HG02943 (cell line): ENCODE results near the gene C17orf78.
"Not testable (repeated sequence)": the region's sequence is repeated elsewhere in the genome, so short reads cannot be mapped to it uniquely, and the experiment has no call there.

Experiments used
- ATAC-seq: cut with Tn5 transposase; IDR thresholded peaks from one replicate; pipeline ENCODE4 v1.9.1; 2021; ENCODE audit warnings: mild to moderate bottlenecking, low read depth, moderate library complexity; ENCODE audit not compliant: unreplicated experiment

The C17orf78 gene

DNA sequence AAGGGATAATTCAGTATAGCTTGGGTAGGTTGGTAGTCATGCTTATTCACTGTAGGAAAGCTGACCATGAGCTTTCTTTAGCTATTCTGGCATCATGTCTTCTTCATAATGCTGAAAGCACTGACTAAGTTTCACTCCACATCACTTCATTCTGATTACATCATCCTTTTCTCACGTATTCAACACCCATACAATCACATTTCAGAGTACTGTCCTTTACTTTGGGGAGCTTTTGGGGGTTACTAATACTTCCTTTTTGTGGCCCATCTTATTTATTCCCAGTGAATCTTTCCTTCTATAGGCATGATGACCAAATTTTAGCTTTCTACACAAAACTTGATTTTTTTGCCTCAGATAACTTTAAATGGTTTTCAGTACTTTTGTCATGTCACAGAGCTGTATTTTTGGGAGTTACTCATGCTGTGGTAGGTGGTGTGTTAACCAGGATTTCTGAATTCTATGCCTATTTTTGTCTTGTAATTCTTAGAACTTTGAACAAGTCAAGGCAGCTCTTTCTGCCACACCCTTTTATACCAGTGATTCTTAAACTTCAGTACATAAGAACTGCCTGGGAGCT is 54.4 kb downstream of the C17orf78 start:
- ATAC-seq = no peak

DNA sequence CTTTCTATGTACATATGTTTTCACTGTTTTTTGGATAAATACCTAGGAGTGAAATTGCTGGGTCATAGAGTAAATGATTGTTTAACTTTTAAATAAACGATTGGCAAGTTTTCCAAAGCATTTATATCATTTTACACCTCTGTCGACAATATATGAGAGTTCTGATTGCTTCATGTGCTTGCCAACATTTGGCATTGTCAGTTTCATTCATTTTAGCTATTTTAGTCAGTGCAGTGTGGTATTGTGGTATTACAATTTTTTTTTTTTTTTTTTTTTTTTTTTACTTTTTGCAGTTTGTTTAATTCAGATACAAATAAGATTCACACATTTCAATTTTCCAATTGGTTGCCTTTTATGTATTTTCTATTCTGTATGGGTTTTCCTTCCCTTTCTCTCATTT is 56.9 kb downstream of the C17orf78 start:
- no peak for ATAC-seq

DNA sequence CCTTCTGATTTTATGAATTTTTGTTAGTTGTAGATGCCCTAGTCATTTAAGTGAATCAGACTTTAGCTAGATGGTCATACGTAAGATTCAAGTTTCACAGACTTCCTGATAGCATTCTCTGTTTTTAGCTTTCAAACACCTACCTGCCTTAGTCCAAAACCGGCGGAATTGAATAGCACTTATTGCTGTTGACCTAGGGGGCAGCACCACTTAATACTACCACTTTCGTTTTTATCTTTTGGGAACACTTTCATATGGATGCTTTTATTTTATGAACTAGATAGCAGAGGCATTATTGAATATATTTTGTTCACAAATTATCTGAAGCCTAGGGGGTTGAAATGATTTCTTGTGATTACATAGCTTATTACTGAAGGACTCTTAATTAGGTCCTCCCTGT is 62.4 kb downstream of the C17orf78 start:
- no peak for ATAC-seq

- no peak for ATAC-seq
Measured at GRCh38 chr17:37440424-37440823, 64.6 kb downstream of the C17orf78 start.

DNA sequence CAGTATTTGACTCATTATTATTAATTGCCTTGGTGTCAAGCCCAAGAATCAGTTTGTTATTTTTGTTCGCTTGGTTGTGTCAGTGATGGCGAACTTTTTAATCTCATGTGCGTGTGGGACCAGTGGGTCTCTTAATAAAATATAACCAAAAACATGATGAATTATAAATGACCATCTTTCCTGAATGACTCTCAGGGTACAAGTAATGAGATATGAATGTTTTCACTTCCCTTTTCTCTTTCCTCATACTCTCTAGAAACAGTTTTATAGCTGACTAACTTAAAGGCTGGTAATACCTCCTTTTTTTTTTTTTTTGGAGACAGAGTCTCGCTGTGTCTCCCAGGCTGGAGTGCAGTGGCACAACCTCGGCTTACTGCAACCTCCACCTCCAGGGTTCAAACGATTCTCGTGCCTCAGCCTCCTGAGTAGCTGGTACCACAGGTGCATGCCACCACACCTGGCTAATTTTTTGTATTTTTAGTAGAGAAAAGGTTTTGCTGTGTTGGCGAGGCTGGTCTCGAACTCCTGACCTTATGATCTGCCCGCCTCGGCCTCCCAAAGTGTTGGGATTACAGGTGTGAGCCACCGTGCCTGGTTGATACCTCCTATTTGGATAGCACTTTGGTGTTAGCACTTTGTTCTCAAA is 65.7 kb downstream of the C17orf78 start:
- ATAC-seq = not testable (repeated sequence)
